ENCODE data around the gene DPP9.
"Not testable (repeated sequence)": the region's sequence is repeated elsewhere in the genome, so short reads cannot be mapped to it uniquely, and the experiment has no call there.

DPP9 gene

DNA sequence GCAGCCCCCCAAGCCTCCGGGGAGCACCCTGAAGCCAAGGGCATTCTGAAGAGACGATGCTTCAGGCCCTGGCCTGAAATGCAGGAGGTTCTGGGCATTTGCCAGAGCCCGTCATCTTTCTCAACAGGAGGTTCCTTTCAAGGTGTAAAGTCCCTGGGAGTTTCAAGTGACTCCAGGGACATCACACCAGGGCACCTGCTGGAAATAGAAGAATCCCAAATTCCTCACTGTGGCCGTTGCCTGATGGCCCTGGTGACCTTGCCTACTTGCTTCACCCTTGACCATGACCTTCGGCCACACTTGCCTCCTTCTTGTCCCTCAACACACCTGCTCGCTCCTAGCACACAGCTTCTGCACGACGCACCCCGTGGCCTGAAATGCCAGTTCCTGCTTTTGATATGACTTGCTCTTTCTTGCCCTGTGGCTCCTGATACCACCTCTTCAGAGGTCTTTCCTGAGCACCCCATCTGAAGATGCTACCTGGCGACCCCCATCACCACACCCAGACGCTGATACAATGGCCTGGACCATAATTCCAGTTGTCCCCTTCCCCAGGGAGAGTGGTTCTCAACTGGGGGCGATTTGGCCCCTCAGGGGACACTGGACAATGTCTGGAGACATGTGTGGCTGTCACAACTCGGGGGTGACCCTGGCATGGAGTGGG is 3.5 kb downstream of the DPP9 start:
- H3K9me3 ChIP-seq (ENCODE audit: control insufficient read depth, low read length) = no peaks in the 10 kb centered on the region
- peaks cover 10% of the 10 kb centered on the region for H3K4me1 ChIP-seq (ENCODE audit: control insufficient read depth, insufficient read depth, low read length)
- peaks cover 5% of the 10 kb centered on the region for H3K36me3 ChIP-seq (ENCODE audit: control insufficient read depth, insufficient read depth, low read length)
- H3K4me3 ChIP-seq (ENCODE audit: insufficient read depth, low read depth, low read length) = no peak overlapping the region
- 94 to 95% methylated on average over 12 of the region's 13 CpGs for WGBS, 2 experiments
- H3K27ac ChIP-seq (ENCODE audit: insufficient read depth, low read depth, low read length, poor library complexity, severe bottlenecking) = no peak overlapping the region
- H3K27me3 ChIP-seq (ENCODE audit: control insufficient read depth, insufficient read depth, low read length, poor library complexity, severe bottlenecking) = no peaks in the 10 kb centered on the region

DNA sequence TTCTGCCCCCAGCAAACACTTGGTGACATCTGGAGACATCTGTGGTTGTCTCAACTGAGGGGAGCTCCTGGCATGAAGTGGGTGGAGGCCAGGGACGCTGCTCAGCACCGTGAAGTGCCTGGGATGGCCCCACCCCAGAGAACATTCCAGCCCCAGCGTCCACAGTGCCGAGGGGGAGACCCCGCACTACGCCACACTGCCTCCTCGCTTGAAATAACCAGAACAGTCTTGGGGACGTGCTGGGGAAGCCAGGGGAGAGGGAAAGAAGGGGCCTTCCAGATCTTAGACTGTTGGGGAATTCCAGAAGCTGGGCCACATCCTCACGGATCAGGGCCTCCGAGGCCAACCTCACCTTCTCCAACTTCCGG is 4.2 kb downstream of the DPP9 start:
- peaks cover 5% of the 10 kb centered on the region for H3K36me3 ChIP-seq (ENCODE audit: control insufficient read depth, insufficient read depth, low read length)
- no peak overlapping the region for H3K4me3 ChIP-seq (ENCODE audit: insufficient read depth, low read depth, low read length)
- H3K9me3 ChIP-seq (ENCODE audit: control insufficient read depth, low read length) = no peaks in the 10 kb centered on the region
- H3K27ac ChIP-seq (ENCODE audit: insufficient read depth, low read depth, low read length, poor library complexity, severe bottlenecking) = no peak overlapping the region
- H3K4me1 ChIP-seq (ENCODE audit: control insufficient read depth, insufficient read depth, low read length) = peaks cover 10% of the 10 kb centered on the region
- H3K27me3 ChIP-seq (ENCODE audit: control insufficient read depth, insufficient read depth, low read length, poor library complexity, severe bottlenecking) = no peaks in the 10 kb centered on the region
- WGBS, 2 experiments = 96% methylated on average over 11 of the region's 11 CpGs

DNA sequence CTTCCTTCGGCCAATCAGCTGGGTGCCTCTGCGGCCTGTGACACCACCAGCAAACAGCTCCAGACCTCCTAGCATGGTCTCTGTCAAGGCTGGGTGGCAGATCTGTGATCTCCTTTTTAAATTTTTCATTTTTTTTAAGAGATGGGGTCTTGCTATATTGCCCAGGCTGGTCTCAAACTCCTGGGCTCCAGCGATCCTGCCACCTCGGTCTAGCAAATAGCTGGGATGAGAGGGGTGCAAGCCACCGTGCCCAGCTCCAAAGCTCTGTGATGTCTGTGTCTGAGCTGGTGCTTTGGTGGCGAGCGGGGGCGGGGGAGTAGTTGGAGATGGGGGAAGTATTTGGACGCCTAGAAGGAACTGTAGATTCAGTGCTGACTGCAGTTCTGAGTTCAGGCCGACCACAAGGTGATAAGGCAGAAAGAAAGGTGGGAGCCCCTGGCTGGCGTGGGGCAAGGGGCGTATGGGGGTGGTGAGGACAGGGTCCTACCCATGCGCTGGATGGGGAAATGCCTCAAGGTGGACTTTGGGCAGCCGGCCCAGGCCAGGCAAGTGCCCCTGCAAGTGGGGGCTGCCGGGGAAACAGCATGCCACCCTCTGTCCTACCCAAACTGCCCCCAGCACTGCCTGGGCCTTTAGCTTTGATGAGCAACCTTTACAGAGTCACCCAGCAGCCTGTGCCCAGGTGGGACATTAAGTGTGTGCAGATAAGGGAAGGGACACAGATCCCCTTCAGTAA is 5.5 kb downstream of the DPP9 start:
- Histone ChIP-seq H3K27ac (ENCODE audit: insufficient read depth, low read depth, low read length, poor library complexity, severe bottlenecking) (no peak overlapping the region), H3K4me1 (ENCODE audit: control insufficient read depth, insufficient read depth, low read length) (peaks cover 10% of the 10 kb centered on the region), H3K9me3 (ENCODE audit: control insufficient read depth, low read length) (no peaks in the 10 kb centered on the region), H3K27me3 (ENCODE audit: control insufficient read depth, insufficient read depth, low read length, poor library complexity, severe bottlenecking) (no peaks in the 10 kb centered on the region), H3K4me3 (ENCODE audit: insufficient read depth, low read depth, low read length) (no peak overlapping the region), H3K36me3 (ENCODE audit: control insufficient read depth, insufficient read depth, low read length) (peaks cover 10% of the 10 kb centered on the region)
- WGBS, 2 experiments = 95% methylated on average over 15 of the region's 15 CpGs

DNA sequence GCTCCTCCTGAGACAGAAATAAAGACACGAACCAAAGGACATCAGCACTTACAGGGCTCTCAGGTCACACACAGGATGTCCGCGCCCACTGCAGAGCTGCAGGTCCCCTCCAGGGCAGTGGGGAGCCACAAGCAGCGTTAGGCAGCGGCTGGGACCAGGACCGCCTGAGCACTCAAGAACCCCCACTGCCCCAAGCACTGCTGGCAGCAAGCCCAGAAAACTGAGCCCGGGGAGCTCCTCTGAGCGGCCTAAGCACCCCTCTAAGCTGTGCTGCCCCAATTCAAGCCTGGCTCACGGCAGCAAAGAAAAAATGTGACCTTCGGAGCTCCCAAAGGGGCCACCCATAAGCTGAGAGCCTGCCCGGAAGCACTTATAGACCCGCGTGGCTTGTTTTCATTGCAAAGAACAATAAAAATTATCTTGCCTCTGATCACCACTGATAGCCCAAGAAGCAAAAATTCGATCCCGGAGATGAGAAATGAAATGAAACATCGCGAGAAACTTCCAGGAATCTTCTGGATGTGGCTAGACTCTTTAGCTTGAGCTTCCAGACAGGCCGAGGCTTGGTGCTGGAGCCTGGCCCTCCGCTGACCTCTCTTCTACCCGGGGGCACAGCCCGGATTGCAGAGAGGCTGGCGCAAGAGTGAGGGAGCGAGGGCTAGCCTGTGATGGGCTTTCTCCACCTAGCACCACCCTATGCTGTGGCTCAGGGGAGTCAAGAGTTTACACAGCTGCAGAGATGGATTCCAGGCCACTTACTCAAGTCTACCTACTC is 6.3 kb downstream of the DPP9 start:
- Histone ChIP-seq H3K27ac (ENCODE audit: insufficient read depth, low read depth, low read length, poor library complexity, severe bottlenecking) (no peak overlapping the region), H3K27me3 (ENCODE audit: control insufficient read depth, insufficient read depth, low read length, poor library complexity, severe bottlenecking) (no peaks in the 10 kb centered on the region), H3K9me3 (ENCODE audit: control insufficient read depth, low read length) (no peaks in the 10 kb centered on the region), H3K4me1 (ENCODE audit: control insufficient read depth, insufficient read depth, low read length) (peaks cover 5% of the 10 kb centered on the region), H3K4me3 (ENCODE audit: insufficient read depth, low read depth, low read length) (no peak overlapping the region), H3K36me3 (ENCODE audit: control insufficient read depth, insufficient read depth, low read length) (peaks cover 15% of the 10 kb centered on the region)
- 95% methylated on average over 23 of the region's 23 CpGs for WGBS, 2 experiments

DNA sequence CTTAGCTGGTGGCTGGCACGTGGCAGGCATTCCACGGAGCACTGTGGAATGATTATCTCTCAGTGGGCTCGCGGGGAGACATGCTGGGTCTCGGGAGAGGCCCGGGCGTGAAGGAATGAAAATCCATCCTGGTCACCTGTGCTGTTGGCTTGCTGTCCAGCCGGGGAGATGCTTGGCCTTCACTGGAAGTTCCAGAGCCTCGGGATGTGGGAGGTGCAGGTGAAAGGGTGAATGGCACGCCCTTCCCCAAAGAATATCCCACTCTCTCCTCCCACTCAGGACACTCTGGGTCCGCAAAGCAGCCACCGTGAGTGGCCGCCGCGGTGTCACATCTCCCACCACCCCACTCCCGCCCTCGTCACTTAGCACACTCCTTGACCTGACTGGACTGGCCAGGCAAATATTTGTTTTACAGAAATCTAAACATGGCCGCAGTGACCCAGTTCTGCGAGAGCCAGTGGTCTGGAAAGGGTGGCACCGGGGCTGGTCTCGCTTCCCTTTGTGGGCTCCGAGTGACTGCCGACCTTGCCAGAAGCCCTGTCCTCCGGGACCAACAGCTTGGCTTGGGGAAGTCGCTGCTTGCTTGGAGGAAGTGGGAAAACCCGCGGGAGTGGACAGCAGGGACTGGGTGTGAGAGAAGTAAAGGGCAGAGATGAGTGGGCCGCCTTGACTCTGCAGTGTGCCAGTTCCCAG is 8.0 kb downstream of the DPP9 start:
- Histone ChIP-seq H3K9me3 (ENCODE audit: control insufficient read depth, low read length) (no peaks in the 10 kb centered on the region), H3K36me3 (ENCODE audit: control insufficient read depth, insufficient read depth, low read length) (peaks cover 15% of the 10 kb centered on the region), H3K27ac (ENCODE audit: insufficient read depth, low read depth, low read length, poor library complexity, severe bottlenecking) (no peak overlapping the region), H3K4me1 (ENCODE audit: control insufficient read depth, insufficient read depth, low read length) (no peaks in the 10 kb centered on the region), H3K4me3 (ENCODE audit: insufficient read depth, low read depth, low read length) (no peak overlapping the region), H3K27me3 (ENCODE audit: control insufficient read depth, insufficient read depth, low read length, poor library complexity, severe bottlenecking) (no peaks in the 10 kb centered on the region)
- 97% methylated on average over 28 of the region's 28 CpGs for WGBS, 2 experiments

DNA sequence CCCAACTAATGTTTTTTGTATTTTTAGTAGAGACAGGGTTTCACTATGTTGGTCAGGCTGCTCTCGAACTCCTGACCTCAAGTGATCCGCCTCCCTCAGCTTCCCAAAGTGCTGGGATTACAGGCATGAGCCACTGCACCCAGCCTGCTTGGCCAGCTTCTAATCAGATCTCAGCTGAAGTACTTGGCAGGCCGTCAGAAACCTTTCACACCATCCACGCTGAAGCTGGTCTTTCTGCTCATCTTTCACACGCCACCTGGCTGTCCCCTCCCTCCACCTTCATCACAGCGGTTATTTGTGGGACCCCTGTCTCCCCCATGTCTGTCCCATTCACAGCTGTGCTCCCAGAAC is 8.5 kb downstream of the DPP9 start:
- H3K36me3 ChIP-seq (ENCODE audit: control insufficient read depth, insufficient read depth, low read length) = peaks cover 11% of the 10 kb centered on the region
- not testable (repeated sequence) for H3K27ac ChIP-seq (ENCODE audit: insufficient read depth, low read depth, low read length, poor library complexity, severe bottlenecking); H3K9me3 ChIP-seq (ENCODE audit: control insufficient read depth, low read length); H3K27me3 ChIP-seq (ENCODE audit: control insufficient read depth, insufficient read depth, low read length, poor library complexity, severe bottlenecking); H3K4me3 ChIP-seq (ENCODE audit: insufficient read depth, low read depth, low read length); H3K4me1 ChIP-seq (ENCODE audit: control insufficient read depth, insufficient read depth, low read length)
- WGBS, 2 experiments = 94 to 95% methylated on average over 6 of the region's 6 CpGs

DNA sequence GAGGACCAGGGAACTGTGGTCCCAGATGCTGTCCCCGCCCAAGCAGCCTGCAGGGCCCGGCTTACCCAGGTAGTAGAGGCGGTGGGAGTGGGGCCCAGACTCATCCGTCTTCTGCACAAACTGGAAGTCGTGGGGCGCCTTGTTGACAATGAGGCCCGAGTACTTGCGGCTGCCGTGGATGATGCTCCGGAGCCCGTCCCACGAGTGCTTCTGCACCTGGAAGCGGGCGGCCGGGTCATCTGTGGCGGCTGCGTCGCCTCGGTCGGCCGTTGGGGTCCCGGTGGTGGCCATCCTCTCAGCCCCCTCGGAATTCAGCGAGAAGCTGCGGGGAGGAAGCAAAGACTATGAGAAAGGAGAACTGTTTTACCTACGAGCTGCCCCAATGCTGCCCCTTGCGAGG is 9.6 kb downstream of the DPP9 start:
- no peak overlapping the region for H3K4me3 ChIP-seq (ENCODE audit: insufficient read depth, low read depth, low read length)
- H3K27ac ChIP-seq (ENCODE audit: insufficient read depth, low read depth, low read length, poor library complexity, severe bottlenecking) = no peak overlapping the region
- H3K27me3 ChIP-seq (ENCODE audit: control insufficient read depth, insufficient read depth, low read length, poor library complexity, severe bottlenecking) = no peaks in the 10 kb centered on the region
- H3K36me3 ChIP-seq (ENCODE audit: control insufficient read depth, insufficient read depth, low read length) = peaks cover 10% of the 10 kb centered on the region
- 96% methylated on average over 27 of the region's 27 CpGs for WGBS, 2 experiments
- no peaks in the 10 kb centered on the region for H3K4me1 ChIP-seq (ENCODE audit: control insufficient read depth, insufficient read depth, low read length)
- no peaks in the 10 kb centered on the region for H3K9me3 ChIP-seq (ENCODE audit: control insufficient read depth, low read length)

DNA sequence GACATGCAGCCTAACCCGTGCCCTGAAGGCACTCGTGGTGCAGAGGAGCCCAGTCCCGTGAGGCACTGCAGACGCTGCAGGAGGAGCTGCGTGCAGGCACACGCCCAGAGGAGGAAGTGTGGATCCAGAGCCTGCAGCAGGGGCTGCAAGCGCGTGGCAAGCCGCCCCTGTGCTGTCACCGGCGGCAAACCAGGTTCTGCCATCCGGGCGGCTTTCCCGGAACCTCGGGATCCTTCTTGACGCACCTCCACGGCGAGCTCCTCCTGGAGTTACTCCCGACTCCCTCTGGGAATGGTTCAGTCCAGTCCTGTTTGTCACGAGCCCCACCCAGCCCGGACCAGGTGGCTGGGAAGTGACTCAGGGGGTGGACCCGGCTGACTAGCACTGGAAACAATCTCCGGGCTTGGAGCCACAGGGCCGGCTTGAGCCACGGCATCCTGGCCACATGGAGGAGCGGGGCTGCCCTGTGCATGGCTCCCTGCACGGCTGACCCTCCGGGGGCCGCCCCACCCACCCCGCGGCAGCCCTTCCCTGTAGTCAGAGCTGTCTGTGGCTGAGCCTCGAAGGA is 10.2 kb downstream of the DPP9 start:
- Histone ChIP-seq H3K4me1 (ENCODE audit: control insufficient read depth, insufficient read depth, low read length) (no peaks in the 10 kb centered on the region), H3K36me3 (ENCODE audit: control insufficient read depth, insufficient read depth, low read length) (peaks cover 10% of the 10 kb centered on the region), H3K4me3 (ENCODE audit: insufficient read depth, low read depth, low read length) (no peak overlapping the region), H3K27me3 (ENCODE audit: control insufficient read depth, insufficient read depth, low read length, poor library complexity, severe bottlenecking) (no peaks in the 10 kb centered on the region), H3K9me3 (ENCODE audit: control insufficient read depth, low read length) (no peaks in the 10 kb centered on the region), H3K27ac (ENCODE audit: insufficient read depth, low read depth, low read length, poor library complexity, severe bottlenecking) (no peak overlapping the region)
- 93% methylated on average over 32 of the region's 32 CpGs for WGBS, 2 experiments

DNA sequence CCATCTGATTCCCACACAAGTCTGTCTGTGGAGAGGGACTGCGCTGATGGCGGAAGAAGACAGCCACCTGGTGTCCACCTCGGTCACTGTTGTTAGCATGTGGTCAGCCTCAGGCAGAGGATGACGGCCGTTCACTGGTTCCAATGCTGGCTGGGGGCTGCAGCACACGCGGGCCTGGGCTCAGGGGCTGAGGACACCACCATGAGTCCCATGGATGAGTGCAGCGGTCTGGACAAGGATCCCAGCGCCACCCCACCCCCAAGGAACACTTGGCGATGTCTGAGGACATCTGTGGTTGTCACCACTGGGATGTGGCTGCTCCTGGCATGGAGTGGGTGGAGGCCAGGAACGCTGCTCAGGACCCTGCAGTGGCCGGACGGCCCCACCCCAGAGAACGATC is 10.9 kb downstream of the DPP9 start:
- H3K36me3 ChIP-seq (ENCODE audit: control insufficient read depth, insufficient read depth, low read length) = peaks cover 10% of the 10 kb centered on the region
- no peaks in the 10 kb centered on the region for H3K9me3 ChIP-seq (ENCODE audit: control insufficient read depth, low read length)
- no peak overlapping the region for H3K27ac ChIP-seq (ENCODE audit: insufficient read depth, low read depth, low read length, poor library complexity, severe bottlenecking)
- H3K27me3 ChIP-seq (ENCODE audit: control insufficient read depth, insufficient read depth, low read length, poor library complexity, severe bottlenecking) = no peaks in the 10 kb centered on the region
- WGBS, 2 experiments = 95 to 96% methylated on average over 14 of the region's 14 CpGs
- no peaks in the 10 kb centered on the region for H3K4me1 ChIP-seq (ENCODE audit: control insufficient read depth, insufficient read depth, low read length)
- H3K4me3 ChIP-seq (ENCODE audit: insufficient read depth, low read depth, low read length) = no peak overlapping the region

DNA sequence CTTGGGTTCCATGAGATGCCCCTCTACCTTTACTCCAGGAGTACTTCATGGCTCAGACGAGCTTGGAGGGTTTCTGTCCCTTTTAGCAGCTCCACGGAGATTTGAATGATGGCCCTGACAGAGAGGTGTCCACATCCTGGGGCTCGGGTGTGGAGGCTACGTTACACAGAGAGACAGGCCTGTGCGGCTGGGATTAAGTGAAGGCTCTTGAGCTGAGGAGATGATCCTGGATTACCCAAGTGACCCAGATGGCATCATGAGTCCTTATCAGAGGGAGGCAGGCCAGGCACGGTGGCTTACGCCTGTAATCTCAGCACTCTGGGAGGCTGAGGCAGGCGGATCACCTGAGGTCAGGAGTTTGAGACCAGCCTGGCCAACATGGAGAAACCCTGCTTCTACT is 12.4 kb downstream of the DPP9 start:
- no peaks in the 10 kb centered on the region for H3K27me3 ChIP-seq (ENCODE audit: control insufficient read depth, insufficient read depth, low read length, poor library complexity, severe bottlenecking)
- no peaks in the 10 kb centered on the region for H3K4me1 ChIP-seq (ENCODE audit: control insufficient read depth, insufficient read depth, low read length)
- peaks cover 10% of the 10 kb centered on the region for H3K36me3 ChIP-seq (ENCODE audit: control insufficient read depth, insufficient read depth, low read length)
- 94 to 95% methylated on average over 8 of the region's 8 CpGs for WGBS, 2 experiments
- no peak overlapping the region for H3K4me3 ChIP-seq (ENCODE audit: insufficient read depth, low read depth, low read length)
- no peaks in the 10 kb centered on the region for H3K9me3 ChIP-seq (ENCODE audit: control insufficient read depth, low read length)
- H3K27ac ChIP-seq (ENCODE audit: insufficient read depth, low read depth, low read length, poor library complexity, severe bottlenecking) = no peak overlapping the region
